ENCODE results near the gene TSTD1.
A peak's percentile ranks its signal among the peaks of the same experiment; 100 is the strongest.
"Not testable (repeated sequence)": the region's sequence is repeated elsewhere in the genome, so short reads cannot be mapped to it uniquely, and the experiment has no call there.

The TSTD1 gene

GRCh38 chr1:161037661-161038522 lies 872 bp downstream of the TSTD1 start:
- Histone ChIP-seq H3K27me3 (ENCODE audit: insufficient read depth, low read depth, severe bottlenecking) (no peaks in the 10 kb centered on the region), H3K4me3 (ENCODE audit: low read depth, low read length) (peak overlapping the region; percentile 84), H3K9me3 (ENCODE audit: severe bottlenecking) (no peaks in the 10 kb centered on the region), H3K27ac (peak overlapping the region; percentile 62; the same call in 1 of the 2 replicates), H3K36me3 (peaks cover 45% of the 10 kb centered on the region)
- no peak for DNase-seq
- TF ChIP-seq CTCF (IDR thresholded peaks at IDR 0.05; ENCODE audit: low read depth, low read length) = no peak

GRCh38 chr1:161033751-161034150 lies 5.0 kb downstream of the TSTD1 start:
- Histone ChIP-seq H3K27me3 (ENCODE audit: insufficient read depth, low read depth, severe bottlenecking) (no peaks in the 10 kb centered on the region), H3K4me3 (ENCODE audit: low read depth, low read length) (no peak overlapping the region), H3K36me3 (peaks cover 8% of the 10 kb centered on the region), H3K9me3 (ENCODE audit: severe bottlenecking) (peaks cover 5% of the 10 kb centered on the region), H3K27ac (no peak overlapping the region)
- DNase-seq = no peak
- no peak for TF ChIP-seq CTCF (IDR thresholded peaks at IDR 0.05; ENCODE audit: low read depth, low read length)

- Histone ChIP-seq H3K27ac (no peak overlapping the region), H3K36me3 (peaks cover 1% of the 10 kb centered on the region), H3K9me3 (ENCODE audit: severe bottlenecking) (peaks cover 13% of the 10 kb centered on the region), H3K27me3 (ENCODE audit: insufficient read depth, low read depth, severe bottlenecking) (no peaks in the 10 kb centered on the region), H3K4me3 (ENCODE audit: low read depth, low read length) (no peak overlapping the region)
- DNase-seq = no peak
- no peak for TF ChIP-seq CTCF (IDR thresholded peaks at IDR 0.05; ENCODE audit: low read depth, low read length)
These were observed 6.4 kb downstream of the TSTD1 start for GRCh38 chr1:161032409-161032808.

- no peak overlapping the region for H3K27ac ChIP-seq
- H3K9me3 ChIP-seq (ENCODE audit: severe bottlenecking) = peaks cover 13% of the 10 kb centered on the region
- no peak for DNase-seq
- TF ChIP-seq CTCF (IDR thresholded peaks at IDR 0.05; ENCODE audit: low read depth, low read length) = no peak
- H3K36me3 ChIP-seq = no peaks in the 10 kb centered on the region; the same call in 1 of the 2 replicates
- no peak overlapping the region for H3K4me3 ChIP-seq (ENCODE audit: low read depth, low read length)
- H3K27me3 ChIP-seq (ENCODE audit: insufficient read depth, low read depth, severe bottlenecking) = no peaks in the 10 kb centered on the region
These were observed 6.9 kb downstream of the TSTD1 start for GRCh38 chr1:161031874-161032273.

GRCh38 chr1:161029466-161029865 lies 9.3 kb downstream of the TSTD1 start:
- H3K27ac ChIP-seq; DNase-seq; H3K27me3 ChIP-seq (ENCODE audit: insufficient read depth, low read depth, severe bottlenecking); H3K4me3 ChIP-seq (ENCODE audit: low read depth, low read length); H3K36me3 ChIP-seq: not testable (repeated sequence)
- peaks cover 13% of the 10 kb centered on the region for H3K9me3 ChIP-seq (ENCODE audit: severe bottlenecking)

- H3K4me3 ChIP-seq (ENCODE audit: low read depth, low read length); DNase-seq: not testable (repeated sequence)
These were observed 11.8 kb downstream of the TSTD1 start for GRCh38 chr1:161026954-161027353.

GRCh38 chr1:161022432-161022831 lies 16.3 kb downstream of the TSTD1 start:
- not testable (repeated sequence) for H3K4me3 ChIP-seq (ENCODE audit: low read depth, low read length); H3K9me3 ChIP-seq (ENCODE audit: severe bottlenecking); DNase-seq; H3K27ac ChIP-seq; H3K27me3 ChIP-seq (ENCODE audit: insufficient read depth, low read depth, severe bottlenecking)
- H3K36me3 ChIP-seq = peaks cover 13% of the 10 kb centered on the region

More at GRCh38 chr1:161026954-161027353, 11.8 kb downstream of the TSTD1 start:
- H3K27ac ChIP-seq; H3K27me3 ChIP-seq (ENCODE audit: insufficient read depth, low read depth, severe bottlenecking); H3K36me3 ChIP-seq: not testable (repeated sequence)
- peaks cover 13% of the 10 kb centered on the region for H3K9me3 ChIP-seq (ENCODE audit: severe bottlenecking)
